Endothelial cell of umbilical vein (primary cell): Measurements from ENCODE around the gene SAE1. TPM values are rescaled to one million over a fixed set of nuclear protein-coding genes. Genes with fewer than 3 reads are reported as not detected.

ENCODE experiments used
- BruUV-seq: library from RNA; stranded (reverse); fragments of 400-500 nt; replicated peaks from 2 replicates; lab custom pipeline; 2021; lab: Mats Ljungman, UMichigan
- CTCF ChIA-PET: fragments of 300-600, 350-600 bp; sonication (Branson Sonifier 250); formaldehyde crosslinking; loops from one replicate; lab custom pipeline; 2021; ENCODE audit warnings: antibody characterized with exemption, inconsistent platforms; lab: Charles Lee
- POLR2A ChIA-PET: fragments of 300-600, 350-600 bp; sonication (Branson Sonifier 250); formaldehyde crosslinking; loops from one replicate; lab custom pipeline; 2021; ENCODE audit warnings: antibody characterized with exemption, inconsistent platforms; lab: Charles Lee
- DNase-seq: peaks from one replicate; pipeline ENCODE4 v3.0.0-alpha.2; 2011; ENCODE audit warnings: low read depth, low spot score
- FAIRE-seq: peaks from 2 replicates; lab custom pipeline; 2011; peaks lifted over from hg19 to GRCh38; lab: Jason Lieb, UNC
- H2AFZ ChIP-seq: 2 replicates; pipeline ENCODE4 v1.6.0; 2012; ENCODE audit warnings: low read depth, low read length, control low read depth, inconsistent platforms
- H3K27ac ChIP-seq: 2 replicates; pipeline ENCODE4 v1.5.1; 2011; ENCODE audit warnings: low read depth, mild to moderate bottlenecking, control low read depth, low read length, moderate library complexity; ENCODE audit not compliant: insufficient read depth
- H3K27me3 ChIP-seq, 2 experiments: 2 replicates each; pipeline versions ENCODE4 v1.6.0 to v1.6.1; 2011; ENCODE audit warnings: low read length in 2 of 2, mixed read lengths in 1 of 2; ENCODE audit not compliant: control insufficient read depth in 2 of 2, insufficient read depth in 2 of 2
- H3K36me3 ChIP-seq, 2 experiments: 2 replicates in 1 of 2; 3 replicates in 1 of 2; pipeline ENCODE4 v1.5.1; 2011; ENCODE audit warnings: low read length in 2 of 2, mild to moderate bottlenecking in 1 of 2, moderate library complexity in 1 of 2; ENCODE audit not compliant: control insufficient read depth in 2 of 2, insufficient read depth in 2 of 2; ENCODE audit errors: extremely low read depth in 1 of 2
- H3K4me1 ChIP-seq: 3 replicates; pipeline ENCODE4 v1.5.1; 2011; ENCODE audit warnings: mild to moderate bottlenecking, low read length; ENCODE audit not compliant: control insufficient read depth, insufficient read depth; ENCODE audit errors: extremely low read depth
- H3K4me2 ChIP-seq: 2 replicates; pipeline ENCODE4 v1.6.1; 2011; ENCODE audit warnings: low read length, control low read depth, mixed read lengths; ENCODE audit not compliant: insufficient read depth
- H3K4me3 ChIP-seq, 3 experiments: fragments of 200-600 bp in 1 of 3; sonication (generic), shearing (Covaris generic) in 1 of 3; replicated peaks in 1 of 3; 2 replicates each; pipeline ENCODE4 v1.5.1; 2011 to 2016; ENCODE audit warnings: control low read depth in 3 of 3, low read length in 3 of 3, mild to moderate bottlenecking in 2 of 3, inconsistent platforms in 1 of 3, low read depth in 1 of 3, moderate library complexity in 1 of 3; ENCODE audit not compliant: insufficient read depth in 1 of 3
- H3K79me2 ChIP-seq: 2 replicates; pipeline ENCODE4 v1.6.0; 2012; ENCODE audit warnings: low read length, inconsistent platforms; ENCODE audit not compliant: control insufficient read depth, insufficient read depth
- H3K9ac ChIP-seq: replicated peaks from 2 replicates; pipeline ENCODE3; 2011; ENCODE audit warnings: low read length, control low read depth; ENCODE audit not compliant: insufficient read depth; ENCODE audit errors: extremely low read depth
- H3K9me1 ChIP-seq: replicated peaks from 3 replicates; pipeline ENCODE4 v1.6.0; 2011; ENCODE audit warnings: mild to moderate bottlenecking, low read length; ENCODE audit not compliant: control insufficient read depth, insufficient read depth; ENCODE audit errors: extremely low read depth
- H3K9me3 ChIP-seq: replicated peaks from 2 replicates; pipeline ENCODE4 v1.5.1; 2012; ENCODE audit warnings: low read length, inconsistent platforms; ENCODE audit not compliant: control insufficient read depth, insufficient read depth
- H4K20me1 ChIP-seq: replicated peaks from 2 replicates; pipeline ENCODE3; 2011; ENCODE audit warnings: mild to moderate bottlenecking, low read length; ENCODE audit not compliant: control insufficient read depth, insufficient read depth; ENCODE audit errors: extremely low read depth
- EZH2 ChIP-seq: IDR thresholded peaks from 2 replicates; pipeline ENCODE4 v1.6.1; 2012; ENCODE audit warnings: borderline replicate concordance, low read depth, mild to moderate bottlenecking, moderate library complexity, low read length, inconsistent platforms; ENCODE audit not compliant: severe bottlenecking
- FOS ChIP-seq: IDR thresholded peaks from 2 replicates; pipeline ENCODE4 v1.6.1; 2011; ENCODE audit warnings: mild to moderate bottlenecking, low read length, moderate library complexity, borderline replicate concordance; ENCODE audit not compliant: insufficient read depth
- GATA2 ChIP-seq: IDR thresholded peaks from 2 replicates; pipeline ENCODE4 v1.7.0; 2011; ENCODE audit warnings: low read depth, mild to moderate bottlenecking, moderate library complexity, mixed read lengths, low read length; ENCODE audit not compliant: insufficient read length, insufficient read depth
- JUN ChIP-seq: IDR thresholded peaks from 2 replicates; pipeline ENCODE4 v1.6.1; 2011; ENCODE audit warnings: borderline replicate concordance, low read depth; ENCODE audit not compliant: insufficient read length, insufficient read depth
- MYC ChIP-seq: IDR thresholded peaks from one replicate; pipeline ENCODE4 v1.6.1; 2011; ENCODE audit warnings: mild to moderate bottlenecking, low read depth, low read length
- POLR2A ChIP-seq: IDR thresholded peaks from 2 replicates; pipeline ENCODE4 v1.6.1; 2012; ENCODE audit warnings: low read depth, mild to moderate bottlenecking, control low read depth, low read length
- POLR2AphosphoS5 ChIP-seq: IDR thresholded peaks from 2 replicates; pipeline ENCODE4 v1.6.1; 2012; ENCODE audit warnings: low read depth, mild to moderate bottlenecking, control low read depth, low read length, moderate library complexity; ENCODE audit not compliant: insufficient read depth
- dilution Hi-C: fragments of 300-500 bp; cut with MboI; formaldehyde crosslinking; loops from one replicate; pipeline ENCODE4 v1.15.0; 2019; ENCODE audit warnings: low sequenced_read_pairs; ENCODE audit not compliant: extremely low pct_ligation_motif_present
- intact Hi-C: fragments of 100-400 bp; cut with micrococcal nuclease; formaldehyde crosslinking; loops from one replicate; pipeline ENCODE4 v1.10.0; 2022
- polyA plus RNA-seq, 4 experiments: library from polyadenylated mRNA; depleted of rRNA in 3 of 4; stranded (reverse) in 3 of 4; unstranded in 1 of 4; fragments of >200 nt; gene quantifications; 2 replicates each; pipeline versions ENCODE4 v1.2.1 to v1.2.3, GENCODE V29; 2011 to 2012; ENCODE audit warnings: missing spikeins in 1 of 4
- total RNA-seq: library from RNA; stranded (reverse); gene quantifications from 2 replicates; pipeline ENCODE4 v1.2.3, GENCODE V29; 2021
- TF ChIP-seq, protein P1 (sequence below), 2 donors: IDR thresholded peaks; 1 replicate in 1 of 2; 2 replicates in 1 of 2; pipeline ENCODE4 v1.5.1; 2011; ENCODE audit warnings: low read length in 2 of 2, mild to moderate bottlenecking in 2 of 2, moderate library complexity in 2 of 2, control low read depth in 1 of 2, inconsistent platforms in 1 of 2, low read depth in 1 of 2; ENCODE audit not compliant: insufficient read depth in 1 of 2; ENCODE audit errors: extremely low read depth in 1 of 2
- TF ChIP-seq, protein P2 (sequence below): IDR thresholded peaks from 2 replicates; pipeline ENCODE4 v1.6.1; 2011; ENCODE audit not compliant: insufficient read depth, insufficient read length

Gene SAE1
- total and polyA plus RNA-seq, 2 donors (not counting 3 experiments of a cell fraction or from before 2014, with no cell fraction given): 165 to 219 TPM

DNA sequence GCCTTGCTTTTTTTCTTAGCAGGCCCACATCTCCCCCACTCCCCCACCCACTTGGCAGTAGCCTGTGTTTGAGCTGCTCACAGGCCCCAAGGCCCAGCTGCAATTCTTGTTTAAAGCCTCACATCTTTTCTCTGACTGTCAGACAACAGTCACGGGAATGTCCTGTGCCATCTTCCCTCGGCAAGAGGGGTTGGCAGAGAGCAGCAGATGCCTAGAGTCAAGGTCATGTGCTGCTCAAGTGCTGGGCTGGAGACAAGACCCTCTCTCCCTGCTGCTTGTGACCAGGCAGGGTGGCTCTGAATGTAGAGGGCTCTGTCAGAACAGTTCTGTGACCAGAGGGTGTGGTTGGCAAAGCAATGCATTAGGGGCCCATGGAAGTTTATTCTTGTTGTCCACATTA lies 53.0 kb downstream of the SAE1 start:
- intact Hi-C loops: no loop called here
- Histone ChIP-seq H3K4me3 (no peak overlapping the region), H3K9ac (no peak overlapping the region), H3K27ac (no peak overlapping the region), H3K4me2 (no peak overlapping the region), H3K79me2 (peaks cover 41% of the 10 kb centered on the region), H3K4me1 (peaks cover 12% of the 10 kb centered on the region), H4K20me1 (no peaks in the 10 kb centered on the region), H3K9me3 (no peaks in the 10 kb centered on the region), H3K36me3 (peaks cover 2 to 4% of the 10 kb centered on the region in 2 experiments), H3K27me3 (no peaks in the 10 kb centered on the region), H3K9me1 (no peaks in the 10 kb centered on the region), H2AFZ (no peak overlapping the region)
- dilution Hi-C loops: no loop called here
- ChIA-PET CTCF (interaction anchor here (1.0 to 2.6 kb wide), 2 partner anchors 27 to 60 kb away, joined by 4 to 8 read pairs; no protein-coding TSS in a partner anchor), POLR2A (no interaction called here)
- no peak for FAIRE-seq
- no TSS peak for BruUV-seq
- no peak for DNase-seq
- TF ChIP-seq MYC: no peak
- no peak for TF ChIP-seq GATA2
- TF ChIP-seq JUN: no peak
- no peak for TF ChIP-seq POLR2A
- TF ChIP-seq FOS: no peak
- TF ChIP-seq, protein P1, sequence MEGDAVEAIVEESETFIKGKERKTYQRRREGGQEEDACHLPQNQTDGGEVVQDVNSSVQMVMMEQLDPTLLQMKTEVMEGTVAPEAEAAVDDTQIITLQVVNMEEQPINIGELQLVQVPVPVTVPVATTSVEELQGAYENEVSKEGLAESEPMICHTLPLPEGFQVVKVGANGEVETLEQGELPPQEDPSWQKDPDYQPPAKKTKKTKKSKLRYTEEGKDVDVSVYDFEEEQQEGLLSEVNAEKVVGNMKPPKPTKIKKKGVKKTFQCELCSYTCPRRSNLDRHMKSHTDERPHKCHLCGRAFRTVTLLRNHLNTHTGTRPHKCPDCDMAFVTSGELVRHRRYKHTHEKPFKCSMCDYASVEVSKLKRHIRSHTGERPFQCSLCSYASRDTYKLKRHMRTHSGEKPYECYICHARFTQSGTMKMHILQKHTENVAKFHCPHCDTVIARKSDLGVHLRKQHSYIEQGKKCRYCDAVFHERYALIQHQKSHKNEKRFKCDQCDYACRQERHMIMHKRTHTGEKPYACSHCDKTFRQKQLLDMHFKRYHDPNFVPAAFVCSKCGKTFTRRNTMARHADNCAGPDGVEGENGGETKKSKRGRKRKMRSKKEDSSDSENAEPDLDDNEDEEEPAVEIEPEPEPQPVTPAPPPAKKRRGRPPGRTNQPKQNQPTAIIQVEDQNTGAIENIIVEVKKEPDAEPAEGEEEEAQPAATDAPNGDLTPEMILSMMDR (IDR thresholded peaks at IDR 0.05; ENCODE audit: extremely low read depth in 1 of 2, insufficient read depth in 1 of 2, low read depth in 1 of 2, low read length in 2 of 2): no peak
- TF ChIP-seq, protein P2, sequence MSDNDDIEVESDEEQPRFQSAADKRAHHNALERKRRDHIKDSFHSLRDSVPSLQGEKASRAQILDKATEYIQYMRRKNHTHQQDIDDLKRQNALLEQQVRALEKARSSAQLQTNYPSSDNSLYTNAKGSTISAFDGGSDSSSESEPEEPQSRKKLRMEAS: no peak
- TF ChIP-seq EZH2: no peak
- TF ChIP-seq POLR2AphosphoS5: no peak
